GM18868 (cell line): Measurements from ENCODE around the gene TRRAP.

Source experiments
- ATAC-seq: cut with Tn5 transposase; IDR thresholded peaks from one replicate; pipeline ENCODE4 v1.9.1; 2021; ENCODE audit warnings: mild to moderate bottlenecking, moderate library complexity; ENCODE audit not compliant: unreplicated experiment

The TRRAP gene

GRCh38 chr7:98899816-98900215 is 21.5 kb downstream of the TRRAP start:
- no peak for ATAC-seq

GRCh38 chr7:98900815-98901214 is 22.5 kb downstream of the TRRAP start:
- no peak for ATAC-seq

GRCh38 chr7:98902523-98902922 is 24.2 kb downstream of the TRRAP start:
- ATAC-seq, result no peak

DNA sequence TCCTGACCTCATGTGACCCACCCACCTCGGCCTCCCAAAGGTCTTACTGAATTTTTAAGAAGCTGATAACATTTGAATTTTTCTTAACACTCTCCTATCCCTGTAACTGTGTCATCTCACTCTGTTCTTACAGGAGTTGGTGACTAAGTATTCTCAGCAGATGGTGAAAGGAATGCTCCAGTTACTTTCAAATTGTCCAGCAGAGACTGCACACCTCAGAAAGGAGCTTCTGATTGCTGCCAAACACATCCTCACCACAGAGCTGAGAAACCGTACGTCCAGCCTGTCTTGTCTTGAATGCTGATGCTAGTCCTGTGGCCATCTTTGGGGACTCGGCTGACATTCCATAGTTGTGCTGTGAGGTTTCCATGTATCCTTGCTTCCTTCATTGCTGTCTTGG is 24.9 kb downstream of the TRRAP start:
- no peak for ATAC-seq

- no peak for ATAC-seq
Measured at GRCh38 chr7:98907570-98907969, 29.2 kb downstream of the TRRAP start.

DNA sequence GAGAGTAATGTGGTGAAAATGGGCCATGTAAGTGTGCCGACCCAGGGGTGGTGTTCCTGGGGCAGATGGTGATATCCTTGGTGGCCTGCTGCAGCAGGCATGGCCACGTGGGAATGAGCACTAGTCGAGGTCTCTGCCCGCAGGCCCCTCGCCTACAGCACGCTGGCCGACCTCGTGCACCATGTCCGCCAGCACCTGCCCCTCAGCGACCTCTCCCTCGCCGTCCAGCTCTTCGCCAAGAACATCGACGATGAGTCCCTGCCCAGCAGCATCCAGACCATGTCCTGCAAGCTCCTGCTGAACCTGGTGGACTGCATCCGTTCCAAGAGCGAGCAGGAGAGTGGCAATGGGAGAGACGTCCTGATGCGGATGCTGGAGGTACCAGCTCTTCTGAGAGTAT is 30.3 kb downstream of the TRRAP start:
- no peak for ATAC-seq

DNA sequence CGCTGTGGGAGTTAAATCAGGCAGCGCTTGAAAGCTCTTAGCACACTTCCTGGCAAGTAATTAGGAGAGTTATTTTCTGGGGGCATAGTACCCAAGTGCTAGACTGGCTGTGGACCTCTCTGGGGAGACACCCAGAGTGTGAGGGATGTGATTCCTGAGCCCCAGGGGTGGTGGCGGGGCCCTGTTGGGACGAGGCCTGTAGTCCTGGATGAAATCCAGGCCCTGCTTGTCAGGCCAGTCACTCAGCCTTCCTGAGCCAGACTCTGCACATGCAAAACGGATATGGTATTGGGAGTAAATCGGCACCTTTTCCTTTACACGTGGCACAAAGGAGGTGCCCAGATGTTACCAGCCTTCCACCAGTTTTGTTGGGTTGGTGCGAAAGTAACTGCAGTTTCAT is 31.2 kb downstream of the TRRAP start:
- no peak for ATAC-seq

DNA sequence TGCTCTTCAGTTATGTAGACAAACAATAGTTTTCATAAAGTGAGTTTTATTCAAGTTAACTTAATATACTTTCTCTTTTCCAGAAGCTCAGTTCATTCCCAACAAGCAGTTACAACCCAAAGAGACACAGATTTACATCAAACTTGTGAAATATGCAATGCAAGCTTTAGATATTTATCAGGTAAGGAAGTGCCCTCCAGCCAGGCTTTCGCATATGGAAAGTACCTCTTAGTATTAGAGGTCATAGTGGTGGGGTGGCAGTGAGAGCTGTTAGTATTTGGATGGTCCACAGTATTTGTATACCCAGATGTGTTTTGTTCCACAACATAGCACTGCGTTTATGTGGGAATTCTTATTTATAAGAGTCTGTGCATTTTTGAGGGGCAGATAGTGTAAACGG is 32.1 kb downstream of the TRRAP start:
- ATAC-seq, result no peak

DNA sequence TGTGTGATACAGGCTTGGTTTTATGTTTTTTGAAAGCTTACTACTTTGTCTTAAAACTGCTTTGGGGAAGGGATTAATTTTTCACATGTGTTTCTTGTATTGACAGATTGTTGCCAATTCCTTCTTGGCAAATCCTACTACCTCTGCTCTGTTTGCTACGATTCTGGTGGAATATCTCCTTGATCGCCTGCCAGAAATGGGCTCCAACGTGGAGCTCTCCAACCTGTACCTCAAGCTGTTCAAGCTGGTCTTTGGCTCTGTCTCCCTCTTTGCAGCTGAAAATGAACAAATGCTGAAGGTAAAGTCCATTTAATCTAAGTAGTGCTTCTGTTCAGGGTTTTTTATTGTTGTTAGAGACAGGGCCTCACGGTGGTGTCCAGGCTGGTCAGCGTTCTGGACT is 33.6 kb downstream of the TRRAP start:
- no peak for ATAC-seq

GRCh38 chr7:98913026-98913425 is 34.7 kb downstream of the TRRAP start:
- no peak for ATAC-seq

DNA sequence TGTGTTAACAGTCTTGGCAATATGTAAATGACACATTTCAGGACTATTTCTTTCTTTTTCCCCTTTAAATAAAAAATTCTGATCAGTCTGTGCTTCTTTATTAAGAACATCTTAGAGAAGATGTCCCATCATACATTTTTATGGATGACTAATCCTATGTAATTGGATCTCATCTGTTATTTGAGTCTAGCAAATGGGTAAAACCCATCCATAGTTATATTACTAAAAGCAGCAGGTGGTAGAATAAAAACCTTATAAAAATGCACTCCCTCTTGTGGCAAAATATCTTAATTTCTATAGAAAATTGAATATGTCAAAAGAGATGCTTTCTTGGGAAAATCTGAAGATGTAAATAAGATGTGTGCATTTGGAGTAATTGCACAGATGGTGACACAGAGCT is 35.3 kb downstream of the TRRAP start:
- ATAC-seq, result no peak

- ATAC-seq, result no peak
Measured at GRCh38 chr7:98917331-98917730, 39.0 kb downstream of the TRRAP start.

GRCh38 chr7:98921608-98922372 is 43.5 kb downstream of the TRRAP start:
- ATAC-seq, result no peak

DNA sequence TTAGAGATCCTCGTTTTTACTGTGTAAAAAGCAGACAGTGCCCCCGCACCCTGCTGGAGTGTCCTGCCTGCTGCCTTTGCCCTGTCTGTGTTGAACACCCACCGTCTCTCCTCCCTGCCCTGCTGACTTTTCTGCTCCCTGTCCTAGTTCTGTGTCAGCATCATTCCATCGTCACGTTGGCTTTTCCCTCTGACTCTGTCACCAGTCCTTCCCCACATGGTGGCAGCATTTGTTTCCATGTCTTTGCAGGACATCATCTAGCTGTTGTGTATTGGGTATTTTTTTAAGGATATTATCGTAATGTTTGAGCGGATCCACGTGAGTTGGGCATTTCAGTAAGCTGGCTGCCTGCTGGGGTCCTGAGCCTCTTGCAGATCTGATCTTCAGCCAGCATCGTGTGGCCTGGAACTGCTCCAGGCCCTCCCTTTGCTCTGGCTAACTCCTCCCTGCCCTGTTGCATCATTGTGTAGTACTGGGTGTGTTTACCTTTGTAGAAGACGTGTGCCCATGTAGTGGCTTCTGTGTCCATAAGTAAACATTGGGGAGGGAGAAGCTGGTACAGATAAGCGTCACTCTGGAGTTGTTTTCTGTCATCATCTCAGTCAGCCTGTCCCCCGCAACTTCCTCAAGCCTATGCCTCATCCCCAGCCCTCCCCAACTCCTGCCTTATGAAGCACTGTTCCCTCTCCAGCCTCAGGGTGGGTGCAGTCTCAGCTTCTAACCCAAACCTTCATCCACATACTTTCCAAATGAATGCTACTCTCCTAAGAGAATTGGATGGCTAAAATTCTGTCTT is 44.3 kb downstream of the TRRAP start:
- ATAC-seq, result no peak

DNA sequence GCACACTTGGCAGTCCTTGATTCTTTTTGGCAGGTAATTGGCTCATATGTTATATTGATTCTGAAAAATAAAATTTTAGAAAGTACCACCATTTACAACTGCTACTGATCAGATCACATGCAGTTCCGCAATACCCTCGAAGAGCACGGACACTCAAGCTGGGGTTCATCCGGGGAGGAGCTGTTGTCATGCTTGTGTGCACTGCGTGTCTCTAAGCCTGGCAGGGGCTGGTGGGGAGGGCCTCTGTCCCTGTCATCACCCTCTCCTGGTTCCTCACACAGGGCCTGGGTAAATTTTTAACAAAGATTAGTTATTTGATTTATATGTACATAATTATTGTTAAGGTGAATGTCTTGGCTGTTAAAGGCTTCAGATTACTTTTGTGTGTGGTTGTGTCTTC is 45.2 kb downstream of the TRRAP start:
- ATAC-seq, result no peak

GRCh38 chr7:98927125-98927524 is 48.8 kb downstream of the TRRAP start:
- no peak for ATAC-seq

DNA sequence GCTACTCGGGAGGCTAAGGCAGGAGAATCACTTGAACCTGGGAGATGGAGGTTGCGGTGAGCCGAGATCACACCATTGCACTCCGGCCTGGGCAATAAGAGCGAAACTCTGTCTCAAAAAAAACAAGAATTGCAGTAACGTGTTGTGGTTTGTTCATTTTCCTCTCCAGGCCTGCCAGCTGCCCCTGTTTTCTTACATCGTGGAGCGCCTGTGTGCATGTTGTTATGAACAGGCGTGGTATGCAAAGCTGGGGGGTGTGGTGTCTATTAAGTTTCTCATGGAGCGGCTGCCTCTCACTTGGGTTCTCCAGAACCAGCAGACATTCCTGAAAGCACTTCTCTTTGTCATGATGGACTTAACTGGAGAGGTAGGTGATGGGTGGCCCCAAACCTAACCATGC is 52.1 kb downstream of the TRRAP start:
- no peak for ATAC-seq

GRCh38 chr7:98930921-98931320 is 52.6 kb downstream of the TRRAP start:
- ATAC-seq, result peak; percentile 90

GRCh38 chr7:98933321-98933720 is 55.0 kb downstream of the TRRAP start:
- ATAC-seq, result no peak

GRCh38 chr7:98934267-98934666 is 55.9 kb downstream of the TRRAP start:
- ATAC-seq, result no peak

GRCh38 chr7:98935811-98936210 is 57.5 kb downstream of the TRRAP start:
- no peak for ATAC-seq

- no peak for ATAC-seq
Measured at GRCh38 chr7:98943336-98943735, 65.0 kb downstream of the TRRAP start.
